ENCODE measurements around the gene SQSTM1. TPM values are rescaled to one million over a fixed set of nuclear protein-coding genes. Genes with fewer than 3 reads are reported as not detected.

SQSTM1 gene
- total and polyA plus RNA-seq, 2 of the 8 experiments (the other 6 are each of a cell fraction or from before 2014, with no cell fraction given), result 78.6 to 110 TPM

DNA sequence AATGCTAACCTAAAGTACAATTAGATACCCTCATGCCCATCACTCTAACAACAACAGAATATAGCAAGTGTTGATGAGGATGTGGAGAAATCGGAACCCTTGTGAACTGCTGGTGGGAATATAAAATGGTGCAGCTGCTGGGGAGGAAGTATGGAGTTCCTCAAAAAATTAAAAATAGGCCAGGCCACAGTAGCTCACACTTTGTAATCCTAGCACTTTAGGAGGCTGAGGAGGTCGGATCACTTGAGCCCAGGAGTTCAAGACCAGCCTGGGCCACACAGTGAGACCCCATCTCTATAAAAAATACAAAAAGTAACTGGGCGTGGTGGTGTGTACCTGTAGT, 55.9 kb downstream of the SQSTM1 start:
- Histone ChIP-seq H3K18ac (ENCODE audit: extremely low read depth, low read length) (no peak overlapping the region), H3K4ac (replicated peaks; ENCODE audit: insufficient read length, low read depth, low read length) (no peak overlapping the region), H3K4me1 (replicated peaks in 1 of 4; ENCODE audit: control insufficient read depth in 3 of 4, insufficient read depth in 4 of 4, low read length in 3 of 4) (no peaks in the 10 kb centered on the region), H4K5ac (ENCODE audit: insufficient read length, low read depth, low read length) (no peak overlapping the region), H3K23me2 (ENCODE audit: low read depth, low read length) (0 out of 2 replicates have a peak, but pooled peaks cover 2% of the 10 kb centered on the region), H3K79me2 (ENCODE audit: control insufficient read depth in 1 of 2, insufficient read depth in 2 of 2, low read length in 2 of 2) (no peaks in the 10 kb centered on the region), H3K9me3 (ENCODE audit: insufficient read depth in 2 of 2, low read depth in 1 of 2, low read length in 1 of 2) (no peaks in the 10 kb centered on the region), H2BK5ac (ENCODE audit: low read depth, low read length) (no peak overlapping the region), H2AK5ac (ENCODE audit: low read depth, low read length) (no peak overlapping the region), H3K79me1 (ENCODE audit: low read depth, low read length) (no peaks in the 10 kb centered on the region), H4K8ac (ENCODE audit: extremely low read depth, insufficient read depth, low read length) (no peak overlapping the region), H3K56ac (replicated peaks; ENCODE audit: insufficient read length, low read depth, low read length) (no peak overlapping the region), H4K20me1 (replicated peaks in 1 of 2; ENCODE audit: control insufficient read depth in 1 of 2, insufficient read depth in 2 of 2, low read length in 2 of 2) (peaks cover 1 to 4% of the 10 kb centered on the region in 2 experiments), H3K4me2 (ENCODE audit: insufficient read depth in 1 of 2, low read depth in 2 of 2, low read length in 2 of 2) (no peak overlapping the region), H2BK120ac (replicated peaks; ENCODE audit: low read depth, low read length) (no peak overlapping the region), H2AFZ (ENCODE audit: low read length) (no peak overlapping the region), H3K9ac (replicated peaks in 1 of 4; ENCODE audit: extremely low read depth in 1 of 4, low read depth in 3 of 4, low read length in 3 of 4) (no peak overlapping the region), H3K23ac (ENCODE audit: insufficient read length) (no peak overlapping the region), H4K91ac (replicated peaks; ENCODE audit: insufficient read length, low read length) (no peak overlapping the region), H2BK15ac (ENCODE audit: low read length) (no peak overlapping the region), H2BK12ac (ENCODE audit: low read depth, low read length) (no peak overlapping the region), H3K14ac (ENCODE audit: insufficient read length) (no peak overlapping the region), H3K27me3 (replicated peaks in 1 of 4; ENCODE audit: control insufficient read depth in 3 of 4, extremely low read depth in 1 of 4, insufficient read depth in 3 of 4, low read length in 3 of 4) (no peaks in the 10 kb centered on the region), H3K36me3 (ENCODE audit: control insufficient read depth in 2 of 4, insufficient read depth in 4 of 4, low read length in 3 of 4) (peaks cover 3 to 16% (median 8%) of the 10 kb centered on the region in 4 experiments; a peak in 6 of 8 replicates), H3K4me3 (ENCODE audit: extremely low read depth in 1 of 4, insufficient read depth in 2 of 4, low read depth in 3 of 4, low read length in 4 of 4) (no peak overlapping the region), H2BK20ac (ENCODE audit: low read length) (no peak overlapping the region), H3K27ac (ENCODE audit: low read depth, low read length) (no peak overlapping the region)
- DNase-seq (ENCODE audit: low read depth in 1 of 2, low spot score in 2 of 2) (no peak), FAIRE-seq (no peak)
- TF ChIP-seq TCF12 (IDR thresholded peaks at IDR 0.05; ENCODE audit: low read depth, low read length) (no peak), PHF8 (conservative IDR thresholded peaks at IDR 0.05; ENCODE audit: low read depth, low read length) (no peak), KDM5A (IDR thresholded peaks at IDR 0.05; ENCODE audit: low read length) (no peak), CBX5 (IDR thresholded peaks at IDR 0.05; ENCODE audit: low read depth, low read length) (no peak), EGR1 (IDR thresholded peaks at IDR 0.05; ENCODE audit: borderline replicate concordance, low read depth, low read length) (no peak), SRF (IDR thresholded peaks at IDR 0.05; ENCODE audit: low read depth, low read length) (no peak), GABPA (IDR thresholded peaks at IDR 0.05; ENCODE audit: borderline replicate concordance, insufficient read depth, low read length) (no peak), MAFK (IDR thresholded peaks at IDR 0.05; ENCODE audit: low read depth, low read length) (no peak), BACH1 (IDR thresholded peaks at IDR 0.05; ENCODE audit: low read length) (no peak)
- TF ChIP-seq, protein P1, sequence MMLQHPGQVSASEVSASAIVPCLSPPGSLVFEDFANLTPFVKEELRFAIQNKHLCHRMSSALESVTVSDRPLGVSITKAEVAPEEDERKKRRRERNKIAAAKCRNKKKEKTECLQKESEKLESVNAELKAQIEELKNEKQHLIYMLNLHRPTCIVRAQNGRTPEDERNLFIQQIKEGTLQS (IDR thresholded peaks at IDR 0.05; ENCODE audit: insufficient read depth, low read depth, low read length), result no peak
- CTCF ChIA-PET (ENCODE audit: partially characterized antibody), result interaction anchor here (0.7 to 8.0 kb wide), 3 partner anchors 9 to 74 kb away, joined by 3 to 67 read pairs (median 4); no protein-coding TSS in a partner anchor
- POLR2A ChIA-PET (ENCODE audit: partially characterized antibody), result no interaction called here
- WGBS, 2 experiments (ENCODE audit: extremely low coverage in 1 of 2, insufficient coverage in 1 of 2, insufficient read length in 1 of 2, insufficient replicate concordance in 2 of 2, low coverage in 1 of 2, low lambda C conversion rate in 2 of 2, missing lambda C conversion rate in 1 of 2), result 88% methylated on average over 3 of the region's 3 CpGs; no CpG with 5 or more reads in 1 of the 2 experiments

Measured in H1 (cell line).